GM23338 (cell line): ENCODE results near the gene DDC.

ENCODE experiments used
- CREB1 ChIP-seq: fragments of 250-450 bp; sonication (Bioruptor Pico); IDR thresholded peaks from 2 replicates; pipeline ENCODE4 v1.5.0; 2020; ENCODE audit warnings: low read depth, mild to moderate bottlenecking, moderate library complexity
- EZH2 ChIP-seq: fragments of 200-600 bp; sonication (generic); IDR thresholded peaks from one replicate; pipeline ENCODE4 v1.8.0; 2017; ENCODE audit warnings: antibody characterized with exemption, mild to moderate bottlenecking, low read depth; ENCODE audit not compliant: unreplicated experiment
- POLR2AphosphoS5 ChIP-seq: IDR thresholded peaks from 2 replicates; pipeline ENCODE4 v1.6.1; 2016; ENCODE audit warnings: antibody characterized with exemption, low read depth
- TF ChIP-seq, protein P1 (sequence below), 2 experiments: fragments of 200-600 bp in 1 of 2; sonication (generic) in 1 of 2; conservative IDR thresholded peaks; 2 replicates each; pipeline versions ENCODE4 v1.5.1 to v1.6.1; 2016 to 2017; ENCODE audit warnings: antibody characterized with exemption in 2 of 2, low read depth in 2 of 2, mild to moderate bottlenecking in 2 of 2, moderate library complexity in 1 of 2
- TF ChIP-seq, protein P2 (sequence below): IDR thresholded peaks from one replicate; pipeline ENCODE4 v1.6.1; 2018; ENCODE audit warnings: antibody characterized with exemption; ENCODE audit not compliant: unreplicated experiment

DNA sequence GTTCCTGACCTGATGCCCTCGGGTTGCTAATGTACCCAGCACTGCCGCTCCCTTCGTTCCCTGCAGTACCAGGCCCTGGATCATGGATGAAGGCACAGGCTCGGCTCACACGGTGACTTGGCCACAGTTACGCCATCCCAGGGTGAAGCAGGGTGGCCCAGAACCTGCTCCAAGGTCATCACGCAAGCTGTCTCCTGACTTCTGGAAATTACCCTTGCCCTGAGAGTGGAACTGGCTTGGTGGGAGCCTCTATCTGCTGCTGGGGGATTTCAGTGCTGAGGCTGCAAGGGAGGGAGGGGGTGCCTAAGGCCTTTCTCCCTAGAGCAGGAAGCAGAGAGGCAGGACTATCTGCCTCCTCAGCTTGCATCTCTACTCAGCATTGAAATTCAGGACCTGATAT is 151.6 kb downstream of the DDC start:
- TF ChIP-seq EZH2 (no peak), POLR2AphosphoS5 (no peak), CREB1 (CRISPR knock-in tag) (no peak)
- TF ChIP-seq, protein P1, sequence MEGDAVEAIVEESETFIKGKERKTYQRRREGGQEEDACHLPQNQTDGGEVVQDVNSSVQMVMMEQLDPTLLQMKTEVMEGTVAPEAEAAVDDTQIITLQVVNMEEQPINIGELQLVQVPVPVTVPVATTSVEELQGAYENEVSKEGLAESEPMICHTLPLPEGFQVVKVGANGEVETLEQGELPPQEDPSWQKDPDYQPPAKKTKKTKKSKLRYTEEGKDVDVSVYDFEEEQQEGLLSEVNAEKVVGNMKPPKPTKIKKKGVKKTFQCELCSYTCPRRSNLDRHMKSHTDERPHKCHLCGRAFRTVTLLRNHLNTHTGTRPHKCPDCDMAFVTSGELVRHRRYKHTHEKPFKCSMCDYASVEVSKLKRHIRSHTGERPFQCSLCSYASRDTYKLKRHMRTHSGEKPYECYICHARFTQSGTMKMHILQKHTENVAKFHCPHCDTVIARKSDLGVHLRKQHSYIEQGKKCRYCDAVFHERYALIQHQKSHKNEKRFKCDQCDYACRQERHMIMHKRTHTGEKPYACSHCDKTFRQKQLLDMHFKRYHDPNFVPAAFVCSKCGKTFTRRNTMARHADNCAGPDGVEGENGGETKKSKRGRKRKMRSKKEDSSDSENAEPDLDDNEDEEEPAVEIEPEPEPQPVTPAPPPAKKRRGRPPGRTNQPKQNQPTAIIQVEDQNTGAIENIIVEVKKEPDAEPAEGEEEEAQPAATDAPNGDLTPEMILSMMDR (conservative IDR thresholded peaks at IDR 0.05; ENCODE audit: low read depth in 2 of 2) = no peak
- TF ChIP-seq, protein P2, sequence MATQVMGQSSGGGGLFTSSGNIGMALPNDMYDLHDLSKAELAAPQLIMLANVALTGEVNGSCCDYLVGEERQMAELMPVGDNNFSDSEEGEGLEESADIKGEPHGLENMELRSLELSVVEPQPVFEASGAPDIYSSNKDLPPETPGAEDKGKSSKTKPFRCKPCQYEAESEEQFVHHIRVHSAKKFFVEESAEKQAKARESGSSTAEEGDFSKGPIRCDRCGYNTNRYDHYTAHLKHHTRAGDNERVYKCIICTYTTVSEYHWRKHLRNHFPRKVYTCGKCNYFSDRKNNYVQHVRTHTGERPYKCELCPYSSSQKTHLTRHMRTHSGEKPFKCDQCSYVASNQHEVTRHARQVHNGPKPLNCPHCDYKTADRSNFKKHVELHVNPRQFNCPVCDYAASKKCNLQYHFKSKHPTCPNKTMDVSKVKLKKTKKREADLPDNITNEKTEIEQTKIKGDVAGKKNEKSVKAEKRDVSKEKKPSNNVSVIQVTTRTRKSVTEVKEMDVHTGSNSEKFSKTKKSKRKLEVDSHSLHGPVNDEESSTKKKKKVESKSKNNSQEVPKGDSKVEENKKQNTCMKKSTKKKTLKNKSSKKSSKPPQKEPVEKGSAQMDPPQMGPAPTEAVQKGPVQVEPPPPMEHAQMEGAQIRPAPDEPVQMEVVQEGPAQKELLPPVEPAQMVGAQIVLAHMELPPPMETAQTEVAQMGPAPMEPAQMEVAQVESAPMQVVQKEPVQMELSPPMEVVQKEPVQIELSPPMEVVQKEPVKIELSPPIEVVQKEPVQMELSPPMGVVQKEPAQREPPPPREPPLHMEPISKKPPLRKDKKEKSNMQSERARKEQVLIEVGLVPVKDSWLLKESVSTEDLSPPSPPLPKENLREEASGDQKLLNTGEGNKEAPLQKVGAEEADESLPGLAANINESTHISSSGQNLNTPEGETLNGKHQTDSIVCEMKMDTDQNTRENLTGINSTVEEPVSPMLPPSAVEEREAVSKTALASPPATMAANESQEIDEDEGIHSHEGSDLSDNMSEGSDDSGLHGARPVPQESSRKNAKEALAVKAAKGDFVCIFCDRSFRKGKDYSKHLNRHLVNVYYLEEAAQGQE = no peak
